ENCODE measurements around the gene ACTN3.
"Not testable (repeated sequence)": the region's sequence is repeated elsewhere in the genome, so short reads cannot be mapped to it uniquely, and the experiment has no call there.

ACTN3 gene
- total RNA-seq = 0 to 0.14 (median 0) reads per million in 18 experiments

GRCh38 chr11:66546368-66546965, at the start of gene ACTN3:
ACTN3 (plus strand) TSS chr11:66546903; CDS start chr11:66546938, 35 bp downstream.
- no peak for DNase-seq

GRCh38 chr11:66497206-66497605, 49.5 kb upstream of the ACTN3 start:
- DNase-seq = no peak

- DNase-seq = no peak
Observed at GRCh38 chr11:66498506-66498905, 48.2 kb upstream of the ACTN3 start.

GRCh38 chr11:66505276-66505816, 41.4 kb upstream of the ACTN3 start:
- no peak for DNase-seq

- DNase-seq = peak; percentile 11 to 37
Observed at GRCh38 chr11:66509131-66509561, 37.6 kb upstream of the ACTN3 start.

GRCh38 chr11:66510271-66510989, 36.3 kb upstream of the ACTN3 start, which contains the start of gene BBS1:
BBS1 (plus strand) TSS chr11:66510635; CDS start chr11:66510660, 25 bp downstream.
- DNase-seq = peak; percentile 76 to 80

GRCh38 chr11:66510990-66511339, 35.7 kb upstream of the ACTN3 start:
- DNase-seq = no peak

- no peak for DNase-seq
Observed at GRCh38 chr11:66523611-66524010, 23.1 kb upstream of the ACTN3 start.

GRCh38 chr11:66524304-66525040, 22.2 kb upstream of the ACTN3 start:
- DNase-seq = no peak

- no peak for DNase-seq
Observed at GRCh38 chr11:66529069-66529468, 17.6 kb upstream of the ACTN3 start.

- DNase-seq = no peak
Observed at GRCh38 chr11:66529655-66530054, 17.0 kb upstream of the ACTN3 start.

- no peak for DNase-seq
Observed at GRCh38 chr11:66530927-66531709, 15.6 kb upstream of the ACTN3 start.

GRCh38 chr11:66531841-66532240, 14.9 kb upstream of the ACTN3 start:
- no peak for DNase-seq

- DNase-seq = no peak
Observed at GRCh38 chr11:66532784-66533183, 13.9 kb upstream of the ACTN3 start.

GRCh38 chr11:66539170-66539869, 7.4 kb upstream of the ACTN3 start:
- no peak for DNase-seq

GRCh38 chr11:66539870-66540213, 6.9 kb upstream of the ACTN3 start:
- DNase-seq = no peak

GRCh38 chr11:66540598-66540997, 6.1 kb upstream of the ACTN3 start:
- DNase-seq = not testable (repeated sequence)

- peak in 1 of 2 donors; percentile 3 for DNase-seq
Observed at GRCh38 chr11:66541892-66542291, 4.8 kb upstream of the ACTN3 start.

- DNase-seq = peak; percentile 19 to 51
Observed at GRCh38 chr11:66542362-66542761, 4.3 kb upstream of the ACTN3 start.

GRCh38 chr11:66543263-66544107, 3.2 kb upstream of the ACTN3 start:
- DNase-seq = peak; percentile 33 to 36

- not testable (repeated sequence) for DNase-seq
Observed at GRCh38 chr11:66544952-66545351, 1.8 kb upstream of the ACTN3 start.
